Kidney (tissue), 14 donors: Measurements from ENCODE around the gene USF2. TPM values are rescaled to one million over a fixed set of nuclear protein-coding genes. Genes with fewer than 3 reads are reported as not detected.

Experiments used
- DNase-seq, 5 donors: peaks; one replicate each; pipeline ENCODE4 v3.0.0-alpha.2; 2013 to 2020
- FAIRE-seq: peaks from 2 replicates; lab custom pipeline; 2012; peaks lifted over from hg19 to GRCh38; lab: Jason Lieb, UNC
- H3K27ac ChIP-seq, 2 donors: one replicate each; pipeline ENCODE4 v1.7.0; 2013; ENCODE audit warnings: low read depth in 2 of 2, low read length in 2 of 2, inconsistent platforms in 1 of 2
- H3K27me3 ChIP-seq: one replicate; pipeline ENCODE4 v1.7.1; 2013; ENCODE audit warnings: low read length, inconsistent platforms; ENCODE audit not compliant: control insufficient read depth, insufficient read depth
- H3K36me3 ChIP-seq, 3 donors: one replicate each; pipeline versions ENCODE4 v1.7.0 to v1.7.1; 2013; ENCODE audit warnings: low read length in 3 of 3, control low read depth in 1 of 3, inconsistent platforms in 1 of 3; ENCODE audit not compliant: insufficient read depth in 3 of 3, control insufficient read depth in 2 of 3
- H3K4me1 ChIP-seq, 3 donors: one replicate each; pipeline versions ENCODE4 v1.7.0 to v1.7.1; 2013; ENCODE audit warnings: low read length in 3 of 3, inconsistent platforms in 1 of 3, low read depth in 1 of 3; ENCODE audit not compliant: control insufficient read depth in 2 of 3, insufficient read depth in 2 of 3
- H3K4me3 ChIP-seq, 3 donors: one replicate each; pipeline versions ENCODE4 v1.7.0 to v1.8.1; 2013; ENCODE audit warnings: low read length in 3 of 3, control low read depth in 1 of 3, inconsistent platforms in 1 of 3
- H3K9ac ChIP-seq, 3 donors: one replicate each; pipeline versions ENCODE4 v1.7.0 to v1.7.1; 2013; ENCODE audit warnings: low read length in 3 of 3, control low read depth in 1 of 3, inconsistent platforms in 1 of 3
- H3K9me3 ChIP-seq, 3 donors: one replicate each; pipeline versions ENCODE4 v1.7.0 to v1.7.1; 2013; ENCODE audit warnings: low read length in 3 of 3, control low read depth in 1 of 3, inconsistent platforms in 1 of 3; ENCODE audit not compliant: control insufficient read depth in 2 of 3, insufficient read depth in 1 of 3
- CTCF ChIP-seq: IDR thresholded peaks from 3 replicates; pipeline ENCODE4 v1.5.1; 2012; ENCODE audit warnings: mild to moderate bottlenecking, moderate library complexity, borderline replicate concordance; ENCODE audit not compliant: insufficient read depth; ENCODE audit errors: extremely low read depth
- intact Hi-C: fragments of 100-400 bp; cut with DNase I; formaldehyde crosslinking; loops from one replicate; pipeline ENCODE4 v1.11.1; 2022
- polyA plus RNA-seq: library from polyadenylated mRNA; stranded (reverse); fragments of 350-450 nt; fragmentation: Illumina TruSeq; extraction: RNeasy Lipid Tissue Mini Kit (QIAGEN cat#74804); gene quantifications from one replicate; pipeline ENCODE4 v1.2.3, GENCODE V29; 2014; ENCODE audit warnings: low read depth, low replicate concordance; ENCODE audit not compliant: insufficient read depth
- total RNA-seq: library from RNA; stranded (reverse); fragmentation: NEBNext Ultra II Directional; extraction: Animal tissue kit (Norgen Biotek cat#: 25700); gene quantifications from one replicate; pipeline ENCODE4 v1.2.1, GENCODE V29; 2021
- donor health status: control.
- donor health status: control.
- donor health status: control.
- donor health status: control.
- donor health status: control.
- donor health status: DM: yes; HTN: yes; CAD: no.
- donor health status: Normal renal cell carcinoma (clear cell type).

Gene USF2
- total and polyA plus RNA-seq, 2 donors from 2014 or later = 82.8 to 118 TPM

- Histone ChIP-seq H3K9ac (no peak overlapping the region), H3K4me1 (no peaks in the 10 kb centered on the region), H3K27ac (no peak overlapping the region), H3K36me3 (no peaks in the 10 kb centered on the region), H3K27me3 (no peaks in the 10 kb centered on the region), H3K4me3 (no peak overlapping the region), H3K9me3 (peaks cover 0 to 4% (median 3%) of the 10 kb centered on the region in 3 donors)
- FAIRE-seq (no peak), DNase-seq (no peak)
- TF ChIP-seq CTCF = no peak
- intact Hi-C loops = no loop called here
Observed at GRCh38 chr19:35223862-35224505, 44.8 kb upstream of the USF2 start.

- Histone ChIP-seq H3K36me3 (no peaks in the 10 kb centered on the region), H3K9me3 (peaks cover 0 to 4% (median 3%) of the 10 kb centered on the region in 3 donors), H3K9ac (no peak overlapping the region), H3K4me3 (no peak overlapping the region), H3K4me1 (no peaks in the 10 kb centered on the region), H3K27me3 (no peaks in the 10 kb centered on the region), H3K27ac (no peak overlapping the region)
- no peak for TF ChIP-seq CTCF
- DNase-seq (peak in 3 of 5 donors; percentile 15 to 52 (median 25)), FAIRE-seq (no peak)
- intact Hi-C loops = no loop called here
Observed at GRCh38 chr19:35224681-35225571, 43.8 kb upstream of the USF2 start.

- H3K36me3 ChIP-seq = no peaks in the 10 kb centered on the region
- DNase-seq = no peak
- intact Hi-C loops = no loop called here
- H3K4me3 ChIP-seq = no peak overlapping the region
- no peak overlapping the region for H3K9ac ChIP-seq
- TF ChIP-seq CTCF = no peak
- H3K27me3 ChIP-seq = no peaks in the 10 kb centered on the region
- peaks cover 0 to 3% (median 0%) of the 10 kb centered on the region in 3 donors for H3K9me3 ChIP-seq
- no peak for FAIRE-seq
- H3K4me1 ChIP-seq = no peaks in the 10 kb centered on the region
- H3K27ac ChIP-seq = no peak overlapping the region
Observed at GRCh38 chr19:35225951-35226350, 42.8 kb upstream of the USF2 start.
